T-helper 1 cell (primary cell): ENCODE results near the gene DEFB123.

Experiments used
- DNase-seq, 5 donors: peaks; one replicate each; pipeline ENCODE4 v3.0.0-alpha.2; 2012 to 2020

Gene DEFB123

DNA sequence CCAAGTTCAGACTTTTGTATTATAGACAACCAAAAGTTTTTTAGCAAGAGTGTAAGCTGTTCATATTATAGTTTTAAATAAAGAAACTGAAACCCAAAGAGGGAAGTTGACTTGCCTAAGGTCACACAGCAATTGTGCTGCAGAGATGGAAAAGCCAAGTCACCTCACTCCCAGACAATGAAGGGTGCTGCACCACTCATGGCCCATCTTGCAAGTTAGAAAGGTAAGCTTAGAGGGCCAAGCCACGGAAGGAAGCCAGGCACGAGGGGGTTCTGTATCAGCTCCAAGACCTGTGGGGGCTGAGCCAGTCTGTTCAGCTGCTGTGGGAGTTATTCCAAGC, 33.6 kb downstream of the DEFB123 start:
- no peak for DNase-seq

DNA sequence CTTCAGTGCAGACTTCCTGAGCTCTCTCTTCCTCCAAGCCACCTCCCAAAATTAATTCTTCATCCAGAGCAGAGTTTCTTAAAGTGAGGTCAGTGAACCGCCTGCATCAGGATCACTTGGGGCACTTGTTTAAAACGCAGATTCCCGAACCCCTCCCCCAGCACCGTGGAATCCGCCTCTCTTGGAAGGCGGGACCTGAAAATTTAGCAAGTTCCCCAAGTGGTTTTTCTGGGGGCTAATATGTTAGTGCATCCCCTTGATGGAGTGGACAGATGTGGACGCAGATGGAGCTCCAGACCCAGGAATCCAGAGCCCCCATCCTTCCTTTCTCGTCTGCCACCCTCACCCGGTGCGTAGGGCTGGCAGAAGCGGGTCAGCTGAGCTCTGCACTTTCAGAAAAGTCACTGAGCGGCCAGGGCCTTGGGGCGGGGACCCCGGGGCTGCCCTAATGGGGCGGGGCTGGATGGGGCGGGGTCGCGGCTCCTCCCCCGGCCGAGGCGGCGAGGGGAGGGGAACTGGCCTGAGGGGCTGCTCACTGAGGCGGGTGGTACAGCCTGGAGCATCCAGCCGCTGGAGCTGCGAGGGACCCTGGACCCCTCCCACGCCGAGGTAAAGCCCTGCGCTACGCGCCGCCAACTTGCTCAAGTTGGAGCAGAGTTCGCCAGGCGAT, 34.5 kb downstream of the DEFB123 start, which contains the start of the genes DEFB124 and REM1:
Gene DEFB124, minus strand, starts transcription at position 370 of the 670 bp plus-strand sequence. CDS start 2,114 bp downstream, outside the sequence.
Gene REM1, plus strand, starts transcription at position 531 of the 670 bp plus-strand sequence. CDS start 1,158 bp downstream, outside the sequence.
- DNase-seq = no peak

DNA sequence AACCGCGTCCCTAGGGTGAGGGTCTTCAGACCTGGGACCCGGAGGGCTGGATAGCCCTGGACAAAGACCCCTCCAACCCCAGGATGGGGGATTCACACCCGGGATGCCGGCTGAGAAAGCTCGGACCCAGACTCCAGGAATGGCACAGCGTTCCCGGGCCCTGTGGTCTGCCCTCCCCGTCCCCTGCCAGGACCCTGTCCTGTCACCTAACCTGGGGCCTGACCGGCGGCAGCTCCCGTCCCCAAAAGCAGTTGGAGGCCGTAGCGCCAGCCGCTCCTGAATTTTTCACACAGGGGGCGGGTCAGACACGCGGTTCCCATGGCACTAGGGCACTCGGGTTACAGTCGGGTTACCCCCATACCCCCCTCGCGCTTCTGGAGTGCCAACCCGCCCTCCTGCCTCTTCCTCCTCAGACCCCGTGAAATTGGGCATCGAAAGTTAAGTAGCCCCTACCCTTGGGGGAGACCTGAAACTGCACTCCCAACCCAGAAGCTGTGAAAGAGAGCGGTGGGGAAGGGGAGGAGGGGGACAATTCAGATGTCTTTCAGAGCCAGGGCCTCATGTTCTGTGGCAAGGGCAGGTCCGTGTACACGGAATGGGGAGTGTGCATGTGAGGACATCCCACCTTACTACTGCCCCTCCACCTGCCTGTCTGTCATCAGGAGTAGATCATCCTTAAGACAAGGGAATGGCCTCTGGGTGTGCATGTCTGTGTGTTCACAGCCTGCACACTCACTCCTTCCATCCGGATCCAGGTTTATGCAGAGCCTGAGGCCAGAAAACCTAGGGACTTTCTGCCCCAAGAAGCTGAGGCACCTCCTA, 35.3 kb downstream of the DEFB123 start:
- DNase-seq = no peak

DNA sequence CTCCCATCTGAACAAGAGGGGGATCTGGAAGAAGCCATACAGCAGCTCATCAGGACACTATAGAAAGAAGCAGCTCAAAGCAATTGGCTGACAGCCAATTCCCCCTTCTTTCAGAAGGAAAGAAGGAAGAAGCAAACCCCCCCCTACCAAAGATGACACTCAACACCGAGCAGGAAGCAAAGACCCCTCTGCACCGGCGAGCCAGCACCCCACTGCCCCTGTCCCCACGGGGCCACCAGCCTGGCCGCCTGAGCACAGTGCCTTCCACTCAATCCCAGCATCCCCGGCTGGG, 35.8 kb downstream of the DEFB123 start:
- DNase-seq = no peak

DNA sequence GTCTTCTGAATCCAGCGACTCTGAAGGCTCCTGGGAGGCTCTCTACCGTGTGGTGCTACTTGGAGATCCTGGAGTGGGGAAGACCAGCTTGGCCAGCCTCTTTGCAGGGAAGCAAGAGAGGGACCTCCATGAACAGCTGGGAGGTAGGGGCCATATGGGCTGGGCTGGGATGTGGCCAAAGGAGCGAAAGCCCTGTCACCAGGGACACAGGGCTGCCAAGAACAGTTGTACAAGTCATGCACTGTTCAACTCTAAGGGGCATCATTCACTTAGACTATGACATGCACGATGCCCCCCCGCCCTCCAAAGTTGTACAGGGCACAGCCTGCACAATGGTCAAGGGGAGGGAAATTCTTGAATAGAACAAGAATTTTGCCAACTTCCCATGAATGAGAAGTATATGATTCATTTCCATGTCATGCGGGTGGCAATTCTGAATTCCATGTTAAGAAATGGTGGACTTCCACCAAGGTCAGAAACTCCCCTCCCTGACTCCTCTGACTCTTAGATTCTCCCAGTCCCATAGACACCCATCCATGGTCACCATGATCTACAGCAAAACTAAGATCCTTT, 36.3 kb downstream of the DEFB123 start:
- no peak for DNase-seq

DNA sequence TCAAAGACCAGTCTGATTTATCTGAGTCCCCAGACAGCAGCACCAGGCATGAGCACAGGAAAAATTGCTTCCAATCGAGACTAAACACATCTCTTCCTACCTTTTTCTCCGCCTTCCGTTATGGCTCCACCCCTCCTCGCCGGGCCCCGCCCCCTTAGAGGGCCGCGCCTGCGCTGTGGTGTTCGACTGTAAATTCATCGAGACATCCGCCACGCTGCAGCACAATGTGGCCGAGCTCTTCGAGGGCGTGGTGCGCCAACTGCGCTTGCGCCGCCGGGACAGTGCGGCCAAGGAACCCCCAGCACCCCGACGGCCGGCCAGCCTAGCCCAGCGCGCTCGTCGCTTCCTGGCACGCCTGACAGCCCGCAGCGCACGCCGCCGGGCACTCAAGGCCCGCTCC, 43.6 kb downstream of the DEFB123 start:
- no peak for DNase-seq

DNA sequence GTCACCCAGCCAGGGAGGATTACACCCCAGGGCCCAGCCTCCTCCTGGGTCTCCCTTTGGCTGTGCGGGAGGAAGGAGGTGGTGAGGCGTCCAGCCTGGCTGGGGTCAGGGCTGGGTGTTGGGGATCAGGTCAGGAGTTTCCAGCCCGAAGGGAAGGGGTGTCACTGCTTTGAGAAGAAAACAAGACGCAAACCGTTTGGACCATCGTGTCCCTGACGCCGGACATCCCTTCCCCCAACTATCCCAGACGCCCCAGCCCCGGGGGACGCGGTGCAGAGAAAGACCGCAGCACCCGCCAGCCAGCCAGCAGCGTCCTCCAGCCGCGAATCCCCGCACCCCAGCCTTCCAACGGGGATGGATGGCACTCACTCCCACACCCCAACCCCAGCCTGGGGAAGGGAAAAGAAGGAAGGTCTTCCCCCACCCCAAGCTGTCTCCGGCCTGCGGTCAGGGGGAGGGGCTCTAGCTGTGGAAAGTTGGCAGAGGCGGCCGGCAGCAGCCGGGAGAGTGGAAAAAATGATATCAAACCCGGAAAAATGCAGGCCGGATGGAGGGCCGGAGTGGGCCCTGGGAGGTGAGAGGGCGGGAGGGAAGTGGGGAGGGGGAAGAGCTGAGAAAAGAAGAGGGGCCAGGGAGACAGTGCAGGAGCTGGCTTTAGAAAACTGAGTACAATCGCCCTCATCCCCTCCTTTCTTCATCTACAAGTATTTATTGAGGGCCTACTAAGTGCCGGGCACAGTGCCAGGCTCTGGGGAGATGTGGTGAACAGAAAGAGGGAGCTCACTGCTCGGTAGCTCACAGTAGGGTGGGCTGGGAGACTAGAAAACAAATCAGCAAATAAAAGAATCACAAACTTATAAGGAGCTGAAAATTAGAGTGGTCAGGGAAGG, 45.3 kb downstream of the DEFB123 start:
- no peak for DNase-seq

DNA sequence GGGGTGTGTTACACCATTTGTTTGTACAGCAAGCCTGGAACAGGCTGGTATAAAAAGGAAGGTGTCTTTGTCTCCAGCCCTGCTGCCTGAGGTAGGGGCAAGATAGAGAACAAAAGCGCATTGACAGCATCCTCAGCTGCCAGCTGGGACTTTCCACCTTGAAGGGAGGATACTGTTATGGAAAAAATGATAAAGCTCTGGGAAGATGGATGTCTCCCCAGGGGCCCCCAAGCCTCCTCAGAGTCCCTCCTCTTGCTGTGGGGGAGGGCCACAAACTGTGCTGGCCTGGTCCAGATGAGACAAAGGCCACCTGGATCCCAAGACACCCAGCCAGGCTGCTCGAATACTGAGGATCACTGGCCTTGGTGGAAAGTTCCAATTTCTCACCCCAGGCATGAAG, 47.7 kb downstream of the DEFB123 start:
- no peak for DNase-seq

DNA sequence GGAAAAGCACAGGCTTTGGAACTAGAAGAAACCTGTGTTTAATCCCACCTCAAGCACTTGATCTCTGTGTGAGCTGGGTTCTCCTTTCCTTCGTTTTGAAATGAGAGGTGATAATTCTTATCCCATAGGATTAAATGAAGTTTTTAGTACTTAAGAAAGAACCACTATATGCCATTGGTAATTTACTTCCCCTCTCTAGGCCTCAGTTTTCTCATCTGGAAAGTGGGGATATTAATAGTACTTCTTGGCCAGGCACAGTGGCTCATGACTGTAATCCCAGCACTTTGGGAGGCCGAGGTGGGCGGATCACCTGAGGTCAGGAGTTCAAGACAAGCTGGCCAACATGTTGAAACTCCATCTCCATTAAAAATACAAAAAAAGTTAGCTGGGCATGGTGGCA, 48.7 kb downstream of the DEFB123 start:
- DNase-seq = no peak

DNA sequence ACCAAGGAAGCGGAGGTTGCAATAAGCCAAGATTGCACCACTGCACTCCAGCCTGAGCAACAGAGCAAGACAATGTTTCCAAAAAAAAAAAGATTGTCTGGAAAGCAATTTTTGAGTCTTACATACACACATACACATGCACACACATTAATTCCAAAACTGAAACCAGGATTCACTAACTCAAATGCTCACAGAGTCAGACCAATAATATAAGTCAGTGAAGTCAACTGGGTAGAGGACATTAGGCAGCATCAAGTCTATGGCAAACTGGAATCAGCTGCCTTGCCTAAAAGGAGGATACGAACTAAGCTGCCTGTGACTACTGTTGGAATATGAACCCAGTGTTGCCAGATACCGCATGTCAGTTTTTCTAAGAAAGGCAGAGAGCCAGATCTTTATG, 50.3 kb downstream of the DEFB123 start:
- DNase-seq = no peak

DNA sequence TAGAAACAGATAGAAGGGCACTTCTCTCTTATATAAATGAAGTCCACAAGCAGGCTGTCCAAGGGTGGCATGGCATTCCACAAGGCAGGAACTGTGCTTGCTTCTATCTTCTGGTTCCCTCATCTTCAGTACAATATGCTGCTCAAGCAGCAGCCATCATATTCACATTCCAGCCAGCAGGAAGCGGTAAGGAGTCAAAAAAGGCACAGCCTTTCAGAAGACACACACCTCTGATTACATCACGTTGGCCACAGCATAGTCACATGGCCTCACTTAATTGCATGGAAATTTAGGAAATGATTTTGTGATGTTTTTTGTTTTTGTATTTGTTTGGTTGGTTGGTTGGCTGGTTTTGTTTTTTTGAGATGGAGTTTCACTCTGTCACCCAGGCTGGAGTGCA, 53.7 kb downstream of the DEFB123 start:
- DNase-seq = no peak

DNA sequence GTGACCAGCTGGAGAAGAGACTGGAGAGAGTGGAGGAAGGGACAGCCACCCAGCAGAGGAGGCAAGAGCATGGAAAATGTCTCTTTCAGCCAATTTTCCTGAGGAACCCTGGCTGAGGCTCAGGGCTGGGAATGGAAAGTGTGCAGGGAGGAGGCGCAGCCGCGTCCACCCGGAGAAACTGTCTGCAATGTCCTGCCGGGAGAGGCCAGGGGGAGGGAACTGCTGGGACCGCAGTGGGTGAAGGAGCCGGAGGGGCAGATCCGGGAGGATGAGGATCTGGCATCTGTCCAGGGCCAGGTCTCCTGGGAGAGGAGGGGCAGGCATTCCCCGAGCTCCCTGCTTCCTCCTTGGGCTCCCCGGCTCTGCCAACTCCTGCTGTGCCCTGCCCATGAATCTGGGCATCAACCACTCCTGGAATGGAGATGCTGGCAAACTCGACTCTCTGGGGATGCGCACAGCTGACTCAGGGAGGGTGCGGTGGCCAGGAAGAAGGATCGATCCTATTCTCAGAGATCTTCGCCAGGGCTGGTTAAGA, 56.4 kb downstream of the DEFB123 start:
- DNase-seq = no peak

DNA sequence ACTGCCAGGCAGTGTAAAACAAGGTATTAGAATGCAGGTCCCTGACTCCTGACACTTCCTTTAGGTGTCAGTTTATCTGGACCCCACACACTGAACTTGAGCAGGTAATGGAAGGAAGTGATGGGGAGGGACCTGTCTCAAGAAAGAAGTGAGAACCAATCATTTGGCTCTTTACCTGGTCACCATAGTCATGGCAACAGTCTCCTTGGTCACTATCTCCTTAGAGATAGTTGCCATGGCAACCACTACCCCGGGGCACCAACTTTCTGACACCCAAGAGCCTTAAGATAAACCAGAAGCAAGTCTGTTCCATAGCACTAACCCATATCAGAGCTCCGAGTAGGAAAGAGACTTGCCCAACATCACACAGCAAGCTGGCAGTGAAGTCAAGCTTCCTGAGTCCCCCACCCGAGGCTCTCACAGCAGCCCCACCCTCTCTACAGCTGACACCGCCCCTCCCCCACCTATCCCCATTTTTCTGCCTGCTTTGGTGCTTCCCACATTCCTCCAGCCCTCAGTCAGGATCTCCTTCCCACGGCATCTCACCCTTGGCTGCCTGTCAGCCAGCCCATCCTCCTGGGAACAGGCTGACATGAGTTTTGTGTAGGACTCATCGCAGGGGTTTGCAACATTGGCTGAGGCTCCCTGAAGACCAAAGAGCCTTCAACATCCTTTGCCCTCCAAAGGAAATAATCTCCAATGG, 57.6 kb downstream of the DEFB123 start:
- no peak for DNase-seq
